HG03354 (cell line): ENCODE data around the gene FMNL2.
"Not testable (repeated sequence)": the region's sequence is repeated elsewhere in the genome, so short reads cannot be mapped to it uniquely, and the experiment has no call there.

Source experiments
- ATAC-seq: cut with Tn5 transposase; IDR thresholded peaks from one replicate; pipeline ENCODE4 v1.9.1; 2021; ENCODE audit warnings: mild to moderate bottlenecking; ENCODE audit not compliant: unreplicated experiment, poor library complexity, severe bottlenecking

Gene FMNL2

GRCh38 chr2:152335016-152335725, at the start of gene FMNL2:
Gene FMNL2, plus strand, starts transcription at chr2:152335174.
- peak; percentile 87 for ATAC-seq

DNA sequence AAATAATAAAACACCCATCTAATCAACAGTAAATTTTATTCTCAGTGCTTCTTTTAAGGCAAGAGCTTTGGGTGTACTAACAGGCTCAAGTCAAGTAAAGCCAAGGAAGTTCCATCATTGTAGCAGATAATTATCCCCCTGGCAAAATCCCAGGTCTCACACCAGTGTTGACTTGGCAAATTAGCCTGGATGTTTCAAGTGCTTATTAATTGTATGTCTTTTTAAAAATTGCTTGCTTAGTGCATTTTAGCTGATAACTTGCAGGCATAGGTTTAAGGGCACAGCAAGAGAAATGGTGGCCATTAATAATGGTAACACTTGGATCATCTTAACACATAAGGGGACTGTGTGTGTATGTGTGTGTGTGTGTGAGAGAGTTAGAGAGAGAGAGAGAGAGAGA, 42.0 kb upstream of the FMNL2 start:
- no peak for ATAC-seq

DNA sequence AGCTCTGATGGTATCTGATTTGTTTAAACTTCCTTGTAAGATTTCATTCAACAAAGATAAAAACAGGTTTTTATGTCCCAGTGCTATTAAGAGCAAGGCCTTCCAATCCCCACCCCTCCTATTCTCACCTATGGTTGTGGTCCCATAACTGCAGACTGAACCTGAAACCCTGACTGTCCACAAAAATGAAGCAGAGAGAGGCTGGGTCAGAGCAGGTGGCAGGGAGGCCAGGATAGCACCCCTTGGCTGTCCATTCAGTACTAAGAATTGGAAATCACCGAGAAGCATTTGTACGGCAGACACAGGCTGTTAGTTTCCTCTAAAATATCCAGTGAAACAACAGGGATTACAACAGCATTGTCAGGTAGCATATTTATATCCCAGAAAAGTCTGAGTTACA, 37.3 kb upstream of the FMNL2 start:
- ATAC-seq = no peak

GRCh38 chr2:152298754-152299153, 36.2 kb upstream of the FMNL2 start:
- ATAC-seq = no peak

GRCh38 chr2:152301131-152301530, 33.8 kb upstream of the FMNL2 start:
- ATAC-seq = no peak

GRCh38 chr2:152303951-152304350, 31.0 kb upstream of the FMNL2 start:
- ATAC-seq = no peak

GRCh38 chr2:152304836-152305235, 30.1 kb upstream of the FMNL2 start:
- no peak for ATAC-seq

GRCh38 chr2:152307863-152308262, 27.1 kb upstream of the FMNL2 start:
- no peak for ATAC-seq

DNA sequence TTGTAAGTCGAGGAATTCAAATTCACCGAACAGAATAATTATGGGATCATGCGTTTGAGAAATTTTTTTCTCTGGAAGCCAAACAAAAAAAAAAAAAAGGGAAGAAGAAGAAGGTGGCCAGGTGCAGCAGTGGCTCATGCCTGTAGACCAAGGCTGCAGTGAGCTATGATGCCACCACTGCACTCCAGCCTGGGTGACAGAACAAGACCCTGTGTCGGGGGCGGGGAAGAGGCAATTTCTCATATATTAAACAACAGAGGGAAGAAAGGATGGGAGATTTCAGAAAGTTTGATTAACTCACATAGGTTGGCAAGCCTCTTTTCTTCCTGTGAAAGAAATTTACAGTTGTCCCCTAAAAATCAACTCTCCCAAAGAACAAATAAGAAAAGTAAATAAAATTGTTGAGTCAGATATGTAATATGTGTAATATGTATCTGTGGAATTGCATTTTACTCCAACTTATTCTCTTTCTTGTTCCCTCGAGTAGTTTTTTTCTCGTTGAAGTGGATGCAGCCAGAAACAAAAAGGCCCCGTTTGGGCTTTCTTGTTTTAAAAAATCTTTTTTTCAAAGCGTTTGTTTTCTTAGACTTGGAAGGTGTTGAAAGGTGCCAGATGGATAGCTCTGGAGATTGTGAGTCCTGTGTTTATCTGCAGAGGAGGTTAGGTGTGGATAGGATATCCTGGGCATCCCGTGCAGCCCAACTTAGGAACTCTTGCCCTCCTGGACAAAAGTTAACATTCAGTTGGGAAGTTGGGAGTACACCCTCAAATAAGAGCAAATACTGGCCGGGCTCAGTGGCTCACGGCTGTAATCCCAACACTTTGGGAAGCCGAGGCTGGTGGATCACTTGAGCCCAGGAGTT, 25.4 kb upstream of the FMNL2 start:
- no peak for ATAC-seq

GRCh38 chr2:152319822-152320570, 15.0 kb upstream of the FMNL2 start:
- ATAC-seq = no peak

- no peak for ATAC-seq
Measured at GRCh38 chr2:152320814-152321213, 14.2 kb upstream of the FMNL2 start.

GRCh38 chr2:152322222-152322621, 12.8 kb upstream of the FMNL2 start:
- no peak for ATAC-seq

DNA sequence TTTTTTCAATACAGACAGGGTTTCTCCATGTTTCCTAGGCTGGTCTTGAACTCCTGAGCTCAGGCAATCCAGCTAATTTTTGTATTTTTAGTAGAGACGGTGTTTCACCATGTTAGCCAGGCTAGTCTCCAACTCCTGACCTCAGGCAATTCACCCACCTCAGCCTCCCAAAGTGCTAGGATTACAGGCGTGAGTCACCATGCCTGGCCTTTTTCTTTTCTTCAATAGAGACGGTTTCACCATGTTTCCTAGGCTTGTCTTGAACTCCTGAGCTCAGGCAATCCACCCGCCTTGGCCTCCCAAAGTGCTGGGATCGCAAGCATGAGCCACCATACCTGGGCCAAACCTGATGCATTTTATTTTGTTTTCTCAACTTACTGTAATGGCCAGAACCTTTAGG, 9.8 kb upstream of the FMNL2 start:
- ATAC-seq = not testable (repeated sequence)

DNA sequence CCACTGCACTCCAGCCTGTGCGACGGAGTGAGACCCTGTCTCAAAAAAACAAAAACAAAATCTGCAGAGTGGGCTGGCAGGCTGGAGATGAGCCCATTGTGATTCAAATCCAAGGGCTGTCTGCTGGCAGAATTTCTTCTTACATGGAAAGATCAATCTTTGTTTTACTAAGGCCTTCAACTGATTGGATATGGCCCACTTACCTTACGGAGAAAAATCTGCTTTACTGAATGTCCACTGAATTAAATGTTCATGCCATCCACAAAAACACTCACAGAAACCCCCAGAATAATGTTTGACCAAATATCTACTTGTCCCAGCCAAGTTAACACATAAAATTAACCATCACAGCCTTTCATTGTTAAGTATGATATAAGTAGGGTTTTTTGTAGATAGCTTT, 8.3 kb upstream of the FMNL2 start:
- ATAC-seq = no peak

GRCh38 chr2:152328013-152328412, 7.0 kb upstream of the FMNL2 start:
- ATAC-seq = no peak

DNA sequence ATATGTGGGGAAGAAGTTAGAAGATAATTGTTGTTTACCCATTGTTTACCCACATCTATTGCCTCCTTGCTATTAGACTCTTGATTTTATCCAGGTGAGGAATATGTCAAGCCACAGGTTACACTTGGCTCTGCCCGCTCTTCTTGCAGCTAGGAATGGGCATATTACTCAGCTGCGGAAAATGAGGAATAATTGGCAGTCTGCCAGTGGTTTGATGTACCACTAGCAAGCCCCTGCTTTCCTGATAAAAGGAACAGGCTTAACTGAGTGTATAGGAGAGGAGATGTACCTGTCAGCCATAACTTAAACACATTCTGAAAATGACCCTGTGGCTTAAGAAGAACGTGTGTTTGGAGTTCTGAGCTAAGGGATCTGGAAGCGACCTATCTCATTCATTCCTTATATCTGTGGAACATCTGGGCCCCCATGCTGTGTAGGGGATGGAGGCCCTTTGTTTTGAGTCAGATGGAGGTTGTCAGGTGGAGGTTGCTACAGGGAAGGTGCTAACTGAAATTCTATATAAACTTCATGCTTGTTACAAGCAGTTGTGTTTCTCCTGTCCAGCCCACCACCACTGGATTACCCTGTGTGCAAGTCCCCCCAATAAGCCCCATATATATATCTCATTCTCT, 4.6 kb upstream of the FMNL2 start:
- no peak for ATAC-seq

DNA sequence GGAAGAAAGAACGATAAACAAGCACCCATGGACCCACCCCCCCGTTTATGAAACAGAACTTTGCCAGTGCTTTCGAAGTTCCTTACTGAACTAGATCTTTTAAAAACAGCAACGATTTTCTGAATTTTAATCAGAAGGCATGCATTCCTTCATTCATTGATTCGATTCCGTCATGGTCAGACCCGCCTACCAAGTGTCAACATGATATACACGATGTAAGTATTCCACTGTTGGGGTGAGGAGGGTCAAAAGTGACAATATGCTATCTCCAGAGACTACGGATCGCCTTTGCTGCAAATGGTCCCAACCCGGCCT, 316 bp upstream of the FMNL2 start:
- ATAC-seq = no peak

GRCh38 chr2:152335726-152336118, 748 bp downstream of the FMNL2 start:
- ATAC-seq = peak; percentile 19

GRCh38 chr2:152336119-152336853, 1.3 kb downstream of the FMNL2 start:
- ATAC-seq = peak; percentile 29
